ENCODE measurements around the gene TEX261. TPM values are rescaled to one million over a fixed set of nuclear protein-coding genes. Genes with fewer than 3 reads are reported as not detected.
A peak's percentile ranks its signal among the peaks of the same experiment; 100 is the strongest.

TEX261 gene
- total RNA-seq, 2 experiments from 2014 or later, result 34.5 to 45.8 TPM

- POLR2A ChIA-PET, result no interaction called here
- intact Hi-C loops (cut with micrococcal nuclease; ENCODE audit: unreplicated experiment), result no loop called here
- Histone ChIP-seq H3K27ac (ENCODE audit: low read depth, low read length, poor library complexity, severe bottlenecking) (no peak overlapping the region), H3K36me3 (ENCODE audit: insufficient read depth, low read length) (no peaks in the 10 kb centered on the region), H3K9me2 (ENCODE audit: insufficient read depth, low read length) (no peaks in the 10 kb centered on the region), H3K4me3 (ENCODE audit: low read depth, low read length, poor library complexity, severe bottlenecking) (no peak overlapping the region), H3K4me2 (ENCODE audit: low read length) (no peak overlapping the region), H3K79me2 (ENCODE audit: insufficient read depth, low read depth, low read length) (no peaks in the 10 kb centered on the region), H2AFZ (ENCODE audit: low read length) (no peak overlapping the region), H4K20me1 (ENCODE audit: insufficient read depth, low read length) (no peaks in the 10 kb centered on the region), H3K9me3 (ENCODE audit: low read length) (no peaks in the 10 kb centered on the region), H3K4me1 (ENCODE audit: insufficient read depth, low read length, poor library complexity, severe bottlenecking) (peaks cover 15% of the 10 kb centered on the region)
- CTCF ChIA-PET (ENCODE audit: unreplicated experiment), result no interaction called here
- DNase-seq (ENCODE audit: low spot score), result no peak
- no peak for TF ChIP-seq EZH2phosphoT487 (IDR thresholded peaks at IDR 0.05; ENCODE audit: borderline replicate concordance, low read depth, low read length)
- BruUV-seq (replicated peaks), result no TSS peak
Measured at GRCh38 chr2:71003396-71003795, 8.7 kb upstream of the TEX261 start.

- DNase-seq (ENCODE audit: low spot score), result no peak
- intact Hi-C loops (cut with micrococcal nuclease; ENCODE audit: unreplicated experiment), result no loop called here
- Histone ChIP-seq H2AFZ (ENCODE audit: low read length) (no peak overlapping the region), H3K4me3 (ENCODE audit: low read depth, low read length, poor library complexity, severe bottlenecking) (no peak overlapping the region), H4K20me1 (ENCODE audit: insufficient read depth, low read length) (no peaks in the 10 kb centered on the region), H3K4me1 (ENCODE audit: insufficient read depth, low read length, poor library complexity, severe bottlenecking) (peaks cover 15% of the 10 kb centered on the region), H3K4me2 (ENCODE audit: low read length) (no peak overlapping the region), H3K79me2 (ENCODE audit: insufficient read depth, low read depth, low read length) (no peaks in the 10 kb centered on the region), H3K27ac (ENCODE audit: low read depth, low read length, poor library complexity, severe bottlenecking) (no peak overlapping the region), H3K36me3 (ENCODE audit: insufficient read depth, low read length) (no peaks in the 10 kb centered on the region), H3K9me3 (ENCODE audit: low read length) (no peaks in the 10 kb centered on the region), H3K9me2 (ENCODE audit: insufficient read depth, low read length) (no peaks in the 10 kb centered on the region)
- no peak for TF ChIP-seq EZH2phosphoT487 (IDR thresholded peaks at IDR 0.05; ENCODE audit: borderline replicate concordance, low read depth, low read length)
- TF ChIP-seq, protein P1, sequence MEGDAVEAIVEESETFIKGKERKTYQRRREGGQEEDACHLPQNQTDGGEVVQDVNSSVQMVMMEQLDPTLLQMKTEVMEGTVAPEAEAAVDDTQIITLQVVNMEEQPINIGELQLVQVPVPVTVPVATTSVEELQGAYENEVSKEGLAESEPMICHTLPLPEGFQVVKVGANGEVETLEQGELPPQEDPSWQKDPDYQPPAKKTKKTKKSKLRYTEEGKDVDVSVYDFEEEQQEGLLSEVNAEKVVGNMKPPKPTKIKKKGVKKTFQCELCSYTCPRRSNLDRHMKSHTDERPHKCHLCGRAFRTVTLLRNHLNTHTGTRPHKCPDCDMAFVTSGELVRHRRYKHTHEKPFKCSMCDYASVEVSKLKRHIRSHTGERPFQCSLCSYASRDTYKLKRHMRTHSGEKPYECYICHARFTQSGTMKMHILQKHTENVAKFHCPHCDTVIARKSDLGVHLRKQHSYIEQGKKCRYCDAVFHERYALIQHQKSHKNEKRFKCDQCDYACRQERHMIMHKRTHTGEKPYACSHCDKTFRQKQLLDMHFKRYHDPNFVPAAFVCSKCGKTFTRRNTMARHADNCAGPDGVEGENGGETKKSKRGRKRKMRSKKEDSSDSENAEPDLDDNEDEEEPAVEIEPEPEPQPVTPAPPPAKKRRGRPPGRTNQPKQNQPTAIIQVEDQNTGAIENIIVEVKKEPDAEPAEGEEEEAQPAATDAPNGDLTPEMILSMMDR (conservative IDR thresholded peaks at IDR 0.05; ENCODE audit: low read length), result no peak
- CTCF ChIA-PET (ENCODE audit: unreplicated experiment), result interaction anchor here (0.6 to 1.4 kb wide), 5 partner anchors 69 to 1874 kb away, joined by 3 to 6 read pairs (median 3); no protein-coding TSS in a partner anchor
- POLR2A ChIA-PET, result interaction anchor here (1.5 kb wide), 1 partner anchor 225 kb away, joined by 3 read pairs; the partner anchor contains the start of gene PAIP2B
- BruUV-seq (replicated peaks), result no TSS peak
Measured at GRCh38 chr2:71001981-71002570, 7.4 kb upstream of the TEX261 start.

DNA sequence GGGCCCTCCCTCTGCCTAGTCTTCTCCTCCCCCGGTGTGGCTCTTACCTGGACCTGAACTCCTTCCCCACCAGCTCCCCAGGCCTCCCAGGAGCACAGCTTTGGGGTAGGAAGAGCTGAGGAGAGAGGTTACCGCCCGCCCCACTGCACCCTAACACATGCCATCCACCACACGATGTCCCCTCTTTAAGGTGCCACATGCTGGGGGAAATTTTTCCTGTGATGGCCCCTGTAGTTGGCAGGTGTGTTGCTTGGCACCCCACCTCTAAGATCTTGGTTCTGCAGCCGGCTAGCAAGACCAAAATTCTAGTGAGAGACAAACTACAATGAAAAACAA lies 6.9 kb upstream of the TEX261 start:
- CTCF ChIA-PET (ENCODE audit: unreplicated experiment), result interaction anchor here (0.6 to 1.4 kb wide), 5 partner anchors 69 to 1875 kb away, joined by 3 to 6 read pairs (median 3); no protein-coding TSS in a partner anchor
- BruUV-seq (replicated peaks), result no TSS peak

More for the DNA sequence above, 6.9 kb upstream of the TEX261 start:
- DNase-seq (ENCODE audit: low spot score), result no peak
- Histone ChIP-seq H3K9me3 (ENCODE audit: low read length) (no peaks in the 10 kb centered on the region), H2AFZ (ENCODE audit: low read length) (peak overlapping the region; percentile 92), H3K9me2 (ENCODE audit: insufficient read depth, low read length) (no peaks in the 10 kb centered on the region), H3K4me3 (ENCODE audit: low read depth, low read length, poor library complexity, severe bottlenecking) (no peak overlapping the region), H4K20me1 (ENCODE audit: insufficient read depth, low read length) (no peaks in the 10 kb centered on the region), H3K4me2 (ENCODE audit: low read length) (no peak overlapping the region), H3K79me2 (ENCODE audit: insufficient read depth, low read depth, low read length) (no peaks in the 10 kb centered on the region), H3K36me3 (ENCODE audit: insufficient read depth, low read length) (no peaks in the 10 kb centered on the region), H3K27ac (ENCODE audit: low read depth, low read length, poor library complexity, severe bottlenecking) (no peak overlapping the region), H3K4me1 (ENCODE audit: insufficient read depth, low read length, poor library complexity, severe bottlenecking) (peaks cover 15% of the 10 kb centered on the region)
- POLR2A ChIA-PET, result interaction anchor here (1.5 kb wide), 1 partner anchor 226 kb away, joined by 3 read pairs; the partner anchor contains the start of gene PAIP2B
- intact Hi-C loops (cut with micrococcal nuclease; ENCODE audit: unreplicated experiment), result no loop called here
- no peak for TF ChIP-seq EZH2phosphoT487 (IDR thresholded peaks at IDR 0.05; ENCODE audit: borderline replicate concordance, low read depth, low read length)

Measured in OCI-LY7 (cell line).